Upper lobe of right lung (tissue), 1 donor: ENCODE measurements around the gene SLC2A14. TPM values are rescaled to one million over a fixed set of nuclear protein-coding genes. Genes with fewer than 3 reads are reported as not detected.
A peak's percentile ranks its signal among the peaks of the same experiment; 100 is the strongest.
"Not testable (repeated sequence)": the region's sequence is repeated elsewhere in the genome, so short reads cannot be mapped to it uniquely, and the experiment has no call there.

Experiments
- ATAC-seq: fragments of 200-7000 bp; cut with Tn5 transposase; one replicate; pipeline ENCODE4 v1.9.1; 2020; ENCODE audit warnings: mild to moderate bottlenecking, moderate library complexity
- DNase-seq: peaks from one replicate; pipeline ENCODE4 v3.0.0-alpha.2; 2020
- H3K27ac ChIP-seq: fragments of 200-600 bp; one replicate; pipeline ENCODE4 v1.8.0; 2022
- H3K27me3 ChIP-seq: fragments of 200-600 bp; one replicate; pipeline ENCODE4 v1.8.0; 2022; ENCODE audit warnings: mild to moderate bottlenecking
- H3K36me3 ChIP-seq: fragments of 200-600 bp; one replicate; pipeline ENCODE4 v1.8.0; 2022
- H3K4me1 ChIP-seq: fragments of 200-600 bp; one replicate; pipeline ENCODE4 v1.8.0; 2022
- H3K4me3 ChIP-seq: fragments of 200-600 bp; one replicate; pipeline ENCODE4 v1.8.0; 2022; ENCODE audit warnings: mild to moderate bottlenecking
- H3K9me3 ChIP-seq: fragments of 200-600 bp; one replicate; pipeline ENCODE4 v1.8.0; 2022
- CTCF ChIP-seq: fragments of 200-600 bp; IDR thresholded peaks from one replicate; pipeline ENCODE4 v1.8.0; 2022; ENCODE audit warnings: antibody characterized with exemption
- intact Hi-C: fragments of 100-400 bp; cut with DNase I; formaldehyde crosslinking; loops from one replicate; pipeline ENCODE4 v1.11.0; 2022
- total RNA-seq: library from RNA; stranded (reverse); fragmentation: NEBNext Ultra II Directional; extraction: Animal tissue kit (Norgen Biotek cat#: 25700); gene quantifications from one replicate; pipeline ENCODE4 v1.2.1, GENCODE V29; 2021
- donor health status: DM: no; HTN: yes; CAD: no; lungs with severe emphysema.

The SLC2A14 gene
- total RNA-seq, 1 donor from 2014 or later, result not detected

GRCh38 chr12:7859552-7859951, 13.2 kb downstream of the SLC2A14 start:
- Histone ChIP-seq H3K36me3 (no peaks in the 10 kb centered on the region), H3K9me3 (no peaks in the 10 kb centered on the region), H3K4me1 (no peaks in the 10 kb centered on the region), H3K27ac (no peak overlapping the region), H3K27me3 (no peaks in the 10 kb centered on the region), H3K4me3 (no peak overlapping the region)
- DNase-seq (no peak), ATAC-seq (no peak)
- no peak for TF ChIP-seq CTCF
- intact Hi-C loops, result no loop called here

- Histone ChIP-seq H3K27me3 (no peaks in the 10 kb centered on the region), H3K4me3 (no peak overlapping the region), H3K4me1 (no peaks in the 10 kb centered on the region), H3K36me3 (no peaks in the 10 kb centered on the region), H3K27ac (no peak overlapping the region), H3K9me3 (no peaks in the 10 kb centered on the region)
- intact Hi-C loops, result no loop called here
- TF ChIP-seq CTCF, result no peak
- ATAC-seq (no peak), DNase-seq (no peak)
Observed at GRCh38 chr12:7857971-7858370, 14.7 kb downstream of the SLC2A14 start.

GRCh38 chr12:7856516-7856915, 16.2 kb downstream of the SLC2A14 start:
- DNase-seq, result no peak
- H3K4me3 ChIP-seq, result no peak overlapping the region
- no peaks in the 10 kb centered on the region for H3K36me3 ChIP-seq
- intact Hi-C loops, result no loop called here
- no peaks in the 10 kb centered on the region for H3K9me3 ChIP-seq
- no peak overlapping the region for H3K27ac ChIP-seq
- no peak for TF ChIP-seq CTCF
- H3K27me3 ChIP-seq, result no peaks in the 10 kb centered on the region
- no peak for ATAC-seq
- H3K4me1 ChIP-seq, result no peaks in the 10 kb centered on the region

- intact Hi-C loops, result no loop called here
- Histone ChIP-seq H3K27ac (no peak overlapping the region), H3K4me3 (no peak overlapping the region), H3K27me3 (peaks cover 10% of the 10 kb centered on the region), H3K36me3 (no peaks in the 10 kb centered on the region), H3K9me3 (no peaks in the 10 kb centered on the region), H3K4me1 (no peaks in the 10 kb centered on the region)
- no peak for DNase-seq
- TF ChIP-seq CTCF, result no peak
- no peak for ATAC-seq
Observed at GRCh38 chr12:7853557-7853956, 19.2 kb downstream of the SLC2A14 start.

GRCh38 chr12:7851622-7852081, 21.1 kb downstream of the SLC2A14 start:
- DNase-seq, ATAC-seq, intact Hi-C loops: not testable (repeated sequence)

GRCh38 chr12:7850099-7850498, 22.6 kb downstream of the SLC2A14 start:
- DNase-seq, H3K9me3 ChIP-seq, H3K4me3 ChIP-seq, H3K27ac ChIP-seq, H3K36me3 ChIP-seq, ATAC-seq, H3K4me1 ChIP-seq, intact Hi-C loops: not testable (repeated sequence)
- H3K27me3 ChIP-seq, result peaks cover 10% of the 10 kb centered on the region

More at GRCh38 chr12:7851622-7852081, 21.1 kb downstream of the SLC2A14 start:
- H3K36me3 ChIP-seq, H3K4me1 ChIP-seq, H3K4me3 ChIP-seq, H3K9me3 ChIP-seq, H3K27ac ChIP-seq: not testable (repeated sequence)
- peaks cover 10% of the 10 kb centered on the region for H3K27me3 ChIP-seq

GRCh38 chr12:7848098-7848422, 24.7 kb downstream of the SLC2A14 start:
- DNase-seq, H3K27ac ChIP-seq, H3K36me3 ChIP-seq, H3K9me3 ChIP-seq, ATAC-seq, H3K4me3 ChIP-seq, H3K4me1 ChIP-seq, intact Hi-C loops: not testable (repeated sequence)
- peaks cover 10% of the 10 kb centered on the region for H3K27me3 ChIP-seq

GRCh38 chr12:7847226-7848097, 25.3 kb downstream of the SLC2A14 start:
- H3K36me3 ChIP-seq, H3K9me3 ChIP-seq, DNase-seq, H3K27ac ChIP-seq, H3K4me1 ChIP-seq, intact Hi-C loops, H3K4me3 ChIP-seq: not testable (repeated sequence)
- peaks cover 10% of the 10 kb centered on the region for H3K27me3 ChIP-seq
- ATAC-seq, result peak; percentile 27
